Motor neuron (in vitro differentiated cells): ENCODE results near the gene LENG1. TPM values are rescaled to one million over a fixed set of nuclear protein-coding genes. Genes with fewer than 3 reads are reported as not detected.
A peak's percentile ranks its signal among the peaks of the same experiment; 100 is the strongest.
"Not testable (repeated sequence)": the region's sequence is repeated elsewhere in the genome, so short reads cannot be mapped to it uniquely, and the experiment has no call there.

Source experiments
- ATAC-seq, 8 experiments: fragments of 200-7000 bp; cut with Tn5 transposase; replicated peaks in 6 of 8; 2 replicates each; pipeline ENCODE4 v1.8.0; 2021; ENCODE audit warnings: mild to moderate bottlenecking in 8 of 8, moderate library complexity in 8 of 8
- H3K27ac ChIP-seq, 2 donors: fragments of 250-450 bp; sonication (Bioruptor Pico); 2 replicates each; pipeline ENCODE4 v1.9.0; 2021; ENCODE audit warnings: antibody characterized with exemption in 2 of 2, mild to moderate bottlenecking in 2 of 2, moderate library complexity in 1 of 2
- H3K4me1 ChIP-seq, 2 donors: fragments of 250-450 bp; sonication (Bioruptor Pico); replicated peaks in 1 of 2; 2 replicates each; pipeline ENCODE4 v1.6.1; 2021; ENCODE audit warnings: antibody characterized with exemption in 2 of 2, mild to moderate bottlenecking in 2 of 2, moderate library complexity in 1 of 2
- H3K4me3 ChIP-seq, 5 donors: fragments of 250-450 bp; sonication (Bioruptor Pico); 2 replicates each; pipeline ENCODE4 v1.9.0; 2021; ENCODE audit warnings: antibody characterized with exemption in 5 of 5, mild to moderate bottlenecking in 5 of 5, moderate library complexity in 4 of 5
- WGBS, 10 experiments: fragments of 450-650 bp; shearing (Covaris generic); methylation state at CpG; one replicate each; pipeline ENCODE4 v1.0.0; 2022; 5-methylcytosine and 5-hydroxymethylcytosine counted together
- in situ Hi-C, 9 experiments: fragments of 400-800 bp; cut with MboI; loops; one replicate each; pipeline ENCODE4 v1.15.0; 2021; ENCODE audit warnings: low sequenced_read_pairs in 9 of 9, low pct_unique_long_range_greater_than_20kb in 2 of 9; ENCODE audit not compliant: unreplicated experiment in 9 of 9
- total RNA-seq, 8 experiments: library from RNA; unstranded; fragments of 300-600 nt; gene quantifications; 2 replicates each; pipeline versions ENCODE4 v1.2.3 to v1.2.4, GENCODE V29; 2022

The LENG1 gene
- total RNA-seq, 8 experiments from 2014 or later, result 8.2 to 12.5 (median 10.9) TPM

GRCh38 chr19:54199401-54199800 lies 39.9 kb upstream of the LENG1 start:
- no peak overlapping the region for H3K4me3 ChIP-seq
- in situ Hi-C loops, result no loop called here
- peaks cover 20% of the 10 kb centered on the region in 2 donors for H3K4me1 ChIP-seq
- ATAC-seq, result no peak
- WGBS, 10 experiments, result 83 to 100% (median 96%) methylated on average over 1 to 16 of the region's 16 CpGs; no CpG with 5 or more reads in 2 of the 10 experiments
- H3K27ac ChIP-seq, result no peak overlapping the region

DNA sequence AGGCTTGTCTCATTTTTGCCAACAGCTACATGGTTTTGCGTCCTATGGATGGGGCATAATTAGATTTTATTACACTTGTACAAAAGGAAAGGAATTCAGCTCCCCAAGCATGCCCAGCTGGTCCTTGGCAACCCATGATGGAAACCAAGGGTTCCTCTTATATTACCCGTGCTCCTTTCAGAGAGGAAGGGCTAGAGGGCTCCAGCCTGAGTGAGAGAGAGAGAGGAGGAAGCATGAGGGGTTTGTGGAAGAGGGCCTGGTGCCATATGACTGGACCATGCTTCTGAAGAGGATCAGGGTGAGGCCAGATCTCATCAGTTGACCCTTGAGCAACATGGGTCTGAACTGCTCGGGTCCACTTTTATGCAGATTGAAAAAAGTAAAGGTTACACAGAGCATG lies 37.6 kb upstream of the LENG1 start:
- Histone ChIP-seq H3K4me1 (peaks cover 11 to 13% of the 10 kb centered on the region in 2 donors), H3K27ac (no peak overlapping the region), H3K4me3 (no peak overlapping the region)
- WGBS, 10 experiments, result 64 to 100% (median 86%) methylated on average over 1 to 3 of the region's 3 CpGs; no CpG with 5 or more reads in 1 of the 10 experiments
- ATAC-seq, result no peak
- in situ Hi-C loops, result no loop called here

DNA sequence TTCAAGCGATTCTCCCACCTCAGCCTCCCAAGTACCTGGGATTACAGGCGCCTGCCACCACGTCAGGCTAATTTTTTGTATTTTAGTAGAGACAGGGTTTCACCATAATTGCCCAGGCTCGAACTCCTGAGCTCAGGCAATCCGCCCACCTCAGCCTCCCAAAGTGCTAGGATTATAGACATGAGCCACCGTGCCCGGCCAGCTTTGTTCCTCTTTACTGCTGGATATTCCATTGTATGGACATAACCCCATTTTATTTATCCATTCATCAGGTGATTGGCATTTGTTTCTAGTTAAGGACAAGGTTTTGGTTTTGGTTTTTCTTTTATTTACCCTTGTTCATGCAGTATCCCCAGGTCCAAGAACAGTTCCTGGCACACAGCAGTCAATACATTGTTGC lies 37.0 kb upstream of the LENG1 start:
- H3K4me3 ChIP-seq, result no peak overlapping the region
- in situ Hi-C loops, result no loop called here
- WGBS, 10 experiments, result 92 to 100% (median 95%) methylated on average over 2 to 7 of the region's 7 CpGs; no CpG with 5 or more reads in 4 of the 10 experiments
- no peak overlapping the region for H3K27ac ChIP-seq
- H3K4me1 ChIP-seq, result peaks cover 8 to 10% of the 10 kb centered on the region in 2 donors
- no peak for ATAC-seq

- H3K4me3 ChIP-seq, ATAC-seq, in situ Hi-C loops, H3K4me1 ChIP-seq, H3K27ac ChIP-seq: not testable (repeated sequence)
- WGBS, 10 experiments, result 60 to 100% (median 91%) methylated on average over 1 to 12 of the region's 12 CpGs
Observed at GRCh38 chr19:54194463-54194862, 34.9 kb upstream of the LENG1 start.

DNA sequence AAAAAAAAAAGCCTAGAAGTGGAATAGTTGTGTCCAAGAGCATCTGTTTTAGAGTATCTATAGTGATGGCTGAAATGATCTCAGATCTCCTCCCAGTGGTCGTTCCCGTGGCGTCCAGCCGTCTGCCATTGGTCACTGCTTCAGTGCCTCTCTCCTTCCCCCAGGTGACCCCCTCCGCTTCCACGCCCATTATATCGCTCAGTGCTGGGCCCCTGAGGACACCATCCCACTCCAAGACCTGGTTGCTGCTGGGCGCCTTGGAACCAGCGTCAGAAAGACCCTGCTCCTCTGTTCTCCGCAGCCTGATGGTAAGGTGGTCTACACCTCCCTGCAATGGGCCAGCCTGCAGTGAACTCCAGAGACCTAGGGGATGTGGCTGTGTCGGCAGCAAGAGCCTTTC lies 33.5 kb upstream of the LENG1 start:
- Histone ChIP-seq H3K27ac (no peak overlapping the region), H3K4me1 (peaks cover 9 to 11% of the 10 kb centered on the region in 2 donors), H3K4me3 (no peak overlapping the region)
- whole genome bisulfite sequencing, 10 experiments, result 57 to 100% (median 82%) methylated on average over 1 to 4 of the region's 11 CpGs; no CpG with 5 or more reads in 5 of the 10 experiments
- in situ Hi-C loops, result no loop called here
- no peak for ATAC-seq

- WGBS, 10 experiments, result 0 to 86% (median 40%) methylated on average over 1 to 10 of the region's 19 CpGs; no CpG with 5 or more reads in 1 of the 10 experiments
- peaks cover 10 to 11% of the 10 kb centered on the region in 2 donors for H3K4me1 ChIP-seq
- in situ Hi-C loops, result no loop called here
- peak overlapping the region; percentile 97 to 99 for H3K27ac ChIP-seq
- no peak for ATAC-seq
- H3K4me3 ChIP-seq, result peak overlapping the region; percentile 79 to 94 (median 87)
Observed at GRCh38 chr19:54191811-54192453, 32.4 kb upstream of the LENG1 start.

GRCh38 chr19:54191011-54191810 lies 31.7 kb upstream of the LENG1 start, which contains the start of gene TSEN34:
Gene TSEN34, plus strand, starts transcription at chr19:54191308. Its CDS starts 57 bp downstream, at chr19:54191365.
- H3K27ac ChIP-seq, result peak within 1 kb of the TSS; percentile 97 to 99
- H3K4me3 ChIP-seq, result peak within 1 kb of the TSS; percentile 79 to 94 (median 87)
- H3K4me1 ChIP-seq, result peaks cover 10 to 11% of the 10 kb centered on the region in 2 donors
- 0 to 20% (median 3%) methylated on average over 1 to 7 of the region's 77 CpGs; no CpG with 5 or more reads in 4 of the 10 experiments for WGBS, 10 experiments
- peak; percentile 12 to 33 (median 30) for ATAC-seq
- in situ Hi-C loops, result no loop called here

GRCh38 chr19:54190503-54191010 lies 31.0 kb upstream of the LENG1 start:
- WGBS, 10 experiments, result 0 to 2% (median 0%) methylated on average over 3 to 18 of the region's 56 CpGs; no CpG with 5 or more reads in 5 of the 10 experiments
- in situ Hi-C loops, result no loop called here

DNA sequence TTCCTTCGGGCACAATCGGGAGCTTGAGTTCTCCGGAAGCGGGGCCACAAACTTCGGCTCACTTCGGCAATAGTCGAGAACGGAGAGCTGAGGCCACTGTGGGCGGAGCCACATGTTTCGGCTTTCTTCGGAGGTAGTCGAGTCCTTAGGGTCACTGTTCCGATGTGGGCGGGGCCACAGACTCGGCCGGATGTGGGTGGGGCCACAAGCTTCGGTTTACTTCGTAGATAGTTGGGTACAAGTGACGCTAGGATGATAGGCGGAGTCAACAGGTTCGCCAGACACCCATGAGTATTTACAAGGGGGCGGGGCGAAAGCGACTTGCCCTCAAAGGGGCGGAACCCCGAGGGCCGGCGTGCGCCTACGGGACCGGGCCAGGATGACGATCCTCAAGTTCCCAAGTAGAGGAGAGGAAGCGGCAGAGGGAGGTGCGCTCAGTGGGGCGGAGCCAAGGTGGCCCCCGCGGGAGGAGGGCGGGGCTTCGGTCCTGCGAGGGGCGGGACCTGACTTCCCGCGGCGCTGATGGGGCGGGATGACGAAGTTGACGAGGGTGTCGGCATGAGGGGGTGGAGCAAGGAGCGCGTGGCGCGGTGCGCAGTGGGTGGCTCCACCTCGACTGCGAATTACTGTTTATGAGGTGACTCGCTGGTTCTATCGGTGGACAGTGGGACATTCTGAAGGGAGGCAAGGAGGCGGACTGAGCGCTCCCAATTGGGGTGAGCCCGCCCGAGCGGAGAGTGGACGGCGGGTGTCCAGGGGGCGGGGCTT lies 30.4 kb upstream of the LENG1 start:
- in situ Hi-C loops, result no loop called here
- Histone ChIP-seq H3K4me3 (peak overlapping the region; percentile 79 to 94 (median 87)), H3K27ac (peak overlapping the region; percentile 97 to 99), H3K4me1 (peaks cover 10 to 11% of the 10 kb centered on the region in 2 donors)
- ATAC-seq, result peak; percentile 44 to 66 (median 60)
- 0 to 20% (median 2%) methylated on average over 1 to 13 of the region's 65 CpGs; no CpG with 5 or more reads in 5 of the 10 experiments for WGBS, 10 experiments

More at GRCh38 chr19:54190503-54191010, 31.0 kb upstream of the LENG1 start:
- peak overlapping the region; percentile 97 to 99 for H3K27ac ChIP-seq
- H3K4me1 ChIP-seq, result peaks cover 10 to 11% of the 10 kb centered on the region in 2 donors
- peak; percentile 42 to 67 (median 63) for ATAC-seq
- H3K4me3 ChIP-seq, result peak overlapping the region; percentile 79 to 94 (median 87)

GRCh38 chr19:54189145-54189734 lies 29.7 kb upstream of the LENG1 start, which contains the start of gene MBOAT7:
Gene MBOAT7, minus strand, starts transcription at chr19:54189580. Its CDS starts 1,072 bp downstream, at chr19:54188508.
- peak in 7 of 8 experiments; percentile 26 to 38 (median 35) for ATAC-seq
- 0 to 2% methylated on average over 3 to 8 of the region's 64 CpGs; no CpG with 5 or more reads in 8 of the 10 experiments for WGBS, 10 experiments
- Histone ChIP-seq H3K4me3 (peak within 1 kb of the TSS; percentile 79 to 94 (median 87)), H3K27ac (peak within 1 kb of the TSS; percentile 97 to 99), H3K4me1 (peaks cover 10 to 11% of the 10 kb centered on the region in 2 donors)
- in situ Hi-C loops, result no loop called here

GRCh38 chr19:54188215-54188871 lies 28.8 kb upstream of the LENG1 start:
- Histone ChIP-seq H3K4me3 (peak overlapping the region; percentile 58 to 94 (median 82)), H3K27ac (peak overlapping the region; percentile 90 to 92), H3K4me1 (peaks cover 10 to 11% of the 10 kb centered on the region in 2 donors)
- in situ Hi-C loops, result no loop called here
- WGBS, 10 experiments, result 0 to 80% (median 41%) methylated on average over 1 to 3 of the region's 12 CpGs; no CpG with 5 or more reads in 1 of the 10 experiments
- no peak for ATAC-seq
